Measurements from ENCODE around the gene HADHA.

GRCh38 chr2:26179446-26179913 lies 65.0 kb downstream of the HADHA start:
- TF ChIP-seq CTCF (IDR thresholded peaks at IDR 0.05; ENCODE audit: insufficient read depth, low read depth, low read length), result no peak
- TF ChIP-seq EZH2 (IDR thresholded peaks at IDR 0.05; ENCODE audit: insufficient read depth, low read length), result no peak

Data from astrocyte (in vitro differentiated cells and primary cell).